22Rv1 (cell line): Measurements from ENCODE around the gene NXT2.

ENCODE experiments used
- H3K27ac ChIP-seq: fragments of 450-650 bp; 2 replicates; pipeline ENCODE4 v1.5.1; 2017
- CTCF ChIP-seq: fragments of 450-650 bp; IDR thresholded peaks from 2 replicates; pipeline ENCODE4 v1.5.1; 2017; ENCODE audit warnings: mild to moderate bottlenecking
- ZFX ChIP-seq: fragments of 450-650 bp; IDR thresholded peaks from 2 replicates; pipeline ENCODE4 v1.6.1; 2017; ENCODE audit warnings: antibody characterized with exemption, borderline replicate concordance

The NXT2 gene

GRCh38 chrX:109577055-109577454 lies 40.4 kb downstream of the NXT2 start:
- TF ChIP-seq ZFX (no peak), CTCF (no peak)
- H3K27ac ChIP-seq = no peak overlapping the region

- no peak overlapping the region for H3K27ac ChIP-seq
- TF ChIP-seq CTCF (no peak), ZFX (no peak)
These were observed 42.3 kb downstream of the NXT2 start for GRCh38 chrX:109578916-109579315.

GRCh38 chrX:109585488-109585887 lies 48.8 kb downstream of the NXT2 start:
- H3K27ac ChIP-seq = no peak overlapping the region
- TF ChIP-seq ZFX (no peak), CTCF (no peak)

GRCh38 chrX:109590176-109590575 lies 53.5 kb downstream of the NXT2 start:
- no peak for TF ChIP-seq CTCF
- TF ChIP-seq ZFX = no peak
- no peak overlapping the region for H3K27ac ChIP-seq
